GM19239 (cell line): ENCODE measurements around the gene MAGEC1.
"Not testable (repeated sequence)": the region's sequence is repeated elsewhere in the genome, so short reads cannot be mapped to it uniquely, and the experiment has no call there.

ENCODE experiments used
- DNase-seq: peaks from one replicate; pipeline ENCODE4 v3.0.0; 2011; ENCODE audit warnings: low spot score; ENCODE audit not compliant: insufficient read length
- FAIRE-seq: peaks from 2 replicates; lab custom pipeline; 2011; peaks lifted over from hg19 to GRCh38; lab: Jason Lieb, UNC

Gene MAGEC1, protein sequence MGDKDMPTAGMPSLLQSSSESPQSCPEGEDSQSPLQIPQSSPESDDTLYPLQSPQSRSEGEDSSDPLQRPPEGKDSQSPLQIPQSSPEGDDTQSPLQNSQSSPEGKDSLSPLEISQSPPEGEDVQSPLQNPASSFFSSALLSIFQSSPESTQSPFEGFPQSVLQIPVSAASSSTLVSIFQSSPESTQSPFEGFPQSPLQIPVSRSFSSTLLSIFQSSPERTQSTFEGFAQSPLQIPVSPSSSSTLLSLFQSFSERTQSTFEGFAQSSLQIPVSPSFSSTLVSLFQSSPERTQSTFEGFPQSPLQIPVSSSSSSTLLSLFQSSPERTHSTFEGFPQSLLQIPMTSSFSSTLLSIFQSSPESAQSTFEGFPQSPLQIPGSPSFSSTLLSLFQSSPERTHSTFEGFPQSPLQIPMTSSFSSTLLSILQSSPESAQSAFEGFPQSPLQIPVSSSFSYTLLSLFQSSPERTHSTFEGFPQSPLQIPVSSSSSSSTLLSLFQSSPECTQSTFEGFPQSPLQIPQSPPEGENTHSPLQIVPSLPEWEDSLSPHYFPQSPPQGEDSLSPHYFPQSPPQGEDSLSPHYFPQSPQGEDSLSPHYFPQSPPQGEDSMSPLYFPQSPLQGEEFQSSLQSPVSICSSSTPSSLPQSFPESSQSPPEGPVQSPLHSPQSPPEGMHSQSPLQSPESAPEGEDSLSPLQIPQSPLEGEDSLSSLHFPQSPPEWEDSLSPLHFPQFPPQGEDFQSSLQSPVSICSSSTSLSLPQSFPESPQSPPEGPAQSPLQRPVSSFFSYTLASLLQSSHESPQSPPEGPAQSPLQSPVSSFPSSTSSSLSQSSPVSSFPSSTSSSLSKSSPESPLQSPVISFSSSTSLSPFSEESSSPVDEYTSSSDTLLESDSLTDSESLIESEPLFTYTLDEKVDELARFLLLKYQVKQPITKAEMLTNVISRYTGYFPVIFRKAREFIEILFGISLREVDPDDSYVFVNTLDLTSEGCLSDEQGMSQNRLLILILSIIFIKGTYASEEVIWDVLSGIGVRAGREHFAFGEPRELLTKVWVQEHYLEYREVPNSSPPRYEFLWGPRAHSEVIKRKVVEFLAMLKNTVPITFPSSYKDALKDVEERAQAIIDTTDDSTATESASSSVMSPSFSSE

DNA sequence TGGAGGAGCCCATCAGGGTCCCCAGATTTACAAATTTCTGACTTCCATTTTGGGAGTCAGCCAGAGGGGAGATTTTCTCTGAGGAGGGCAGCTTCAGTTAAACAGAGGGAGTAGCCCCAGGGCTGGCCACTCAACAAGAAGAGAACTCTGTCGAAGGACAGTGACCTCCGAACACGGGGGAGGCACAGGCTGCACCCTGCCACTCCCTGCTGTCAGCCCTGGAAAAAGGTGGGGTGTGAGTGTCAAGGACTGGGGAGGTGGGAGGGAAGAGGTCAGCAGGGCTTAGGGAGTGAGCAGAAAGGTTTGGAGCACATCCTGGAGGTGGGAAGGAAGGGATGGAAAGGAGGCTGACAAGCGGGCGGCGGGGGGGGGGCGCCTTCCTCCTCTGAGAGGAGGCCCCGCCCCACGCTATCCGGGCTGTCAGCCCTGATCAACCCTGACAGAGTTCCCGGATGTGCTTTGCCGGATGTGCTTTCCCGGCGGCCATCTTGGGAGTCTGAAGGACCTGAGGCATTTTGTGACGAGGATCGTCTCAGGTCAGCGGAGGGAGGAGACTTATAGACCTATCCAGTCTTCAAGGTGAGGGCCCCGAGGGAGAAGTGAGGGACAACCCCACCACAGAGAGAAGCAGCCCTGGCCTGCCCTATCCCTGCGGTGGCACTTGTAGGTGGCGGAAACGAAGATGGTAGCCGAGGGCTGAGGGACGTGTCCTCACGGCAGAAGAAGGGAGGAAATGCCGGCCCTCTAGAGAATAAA lies at the start of gene MAGEC1:
Gene MAGEC1, plus strand, starts transcription at position 495 of the 756 bp plus-strand sequence. CDS start 1,179 bp downstream, outside the sequence.
- DNase-seq = no peak
- FAIRE-seq = no peak

DNA sequence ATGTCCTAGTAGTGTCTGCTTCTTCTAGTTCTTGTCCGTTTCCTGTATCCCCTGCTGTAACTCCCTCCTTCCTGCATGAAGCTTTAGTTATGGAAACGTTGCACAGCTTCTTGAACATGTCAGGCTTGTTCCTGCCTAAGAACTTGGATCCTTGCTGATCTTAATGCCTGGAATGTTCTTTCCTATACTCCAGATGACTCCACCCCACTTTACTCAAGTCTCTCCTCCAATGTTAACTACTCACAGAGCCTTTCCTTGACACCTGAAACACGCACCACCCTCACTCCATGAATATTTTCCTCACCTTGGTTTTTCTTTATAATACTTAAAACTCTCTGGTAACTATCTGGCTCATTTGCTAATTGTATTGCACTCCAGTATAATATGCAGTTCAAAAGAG lies 46.2 kb upstream of the MAGEC1 start:
- DNase-seq = no peak
- no peak for FAIRE-seq

GRCh38 chrX:141879616-141880015 lies 24.1 kb upstream of the MAGEC1 start:
- DNase-seq (no peak), FAIRE-seq (no peak)

DNA sequence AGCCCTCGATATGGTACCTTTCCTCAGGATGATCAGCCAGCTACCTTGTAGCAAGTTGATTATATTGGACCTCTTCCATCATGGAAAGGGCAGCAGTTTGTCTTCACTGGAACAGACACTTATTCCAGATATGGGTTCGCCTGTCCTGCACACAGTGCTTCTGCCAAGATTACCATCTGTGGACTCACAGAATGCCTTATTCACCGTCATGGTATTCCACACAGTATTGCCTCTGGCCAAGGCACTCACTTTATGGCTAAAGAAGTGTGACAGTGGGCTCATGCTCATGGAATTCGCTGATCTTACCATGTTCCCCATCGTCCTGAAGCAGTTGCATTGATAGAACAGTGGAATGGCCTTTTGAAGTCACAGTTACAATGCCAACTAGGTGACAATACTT lies 14.9 kb upstream of the MAGEC1 start:
- not testable (repeated sequence) for DNase-seq, FAIRE-seq

DNA sequence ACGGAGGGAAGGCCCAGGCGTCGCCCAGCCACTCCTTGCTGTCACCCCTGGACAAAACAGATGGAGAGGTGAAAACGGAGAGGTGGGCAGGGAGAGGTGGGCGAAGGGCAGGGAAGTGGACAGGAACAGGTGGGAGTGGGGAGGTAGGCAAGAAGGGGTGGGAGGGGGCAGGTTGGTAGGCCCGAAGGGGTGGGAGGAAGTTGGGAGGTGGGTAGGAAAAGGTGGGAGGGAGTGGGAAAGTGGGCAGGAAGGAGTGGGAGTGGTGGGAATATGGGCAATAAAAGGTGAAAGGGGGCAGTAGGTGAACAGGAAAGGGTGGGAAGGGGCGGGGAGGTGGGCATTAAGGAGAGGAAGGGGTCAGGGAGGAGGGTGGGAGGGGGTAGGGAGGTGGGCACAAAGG lies 9.0 kb upstream of the MAGEC1 start:
- FAIRE-seq = no peak
- no peak for DNase-seq

DNA sequence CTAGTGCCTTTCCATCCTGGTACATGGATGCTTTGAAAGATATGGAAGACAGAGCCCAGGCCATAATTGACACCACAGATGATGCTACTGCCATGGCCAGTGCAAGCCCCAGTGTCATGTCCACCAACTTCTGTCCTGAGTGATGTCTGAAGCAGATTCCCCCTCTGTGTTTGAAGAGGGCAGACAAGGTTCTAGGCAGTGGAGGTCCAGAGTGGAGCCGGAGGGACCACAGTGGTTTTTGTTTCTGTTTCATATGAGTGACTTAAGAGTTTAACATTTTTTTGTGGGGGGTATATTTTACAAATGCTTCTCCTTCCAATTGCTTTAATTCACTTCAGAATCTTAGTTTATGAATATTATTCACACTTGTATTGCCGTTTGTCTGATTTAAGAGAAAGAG lies 6.0 kb upstream of the MAGEC1 start:
- FAIRE-seq (no peak), DNase-seq (no peak)

- no peak for FAIRE-seq
- DNase-seq = no peak
These were observed 1.3 kb upstream of the MAGEC1 start for GRCh38 chrX:141902366-141902765.

- no peak for DNase-seq
- no peak for FAIRE-seq
These were observed 568 bp downstream of the MAGEC1 start for GRCh38 chrX:141904262-141904661.

- DNase-seq (no peak), FAIRE-seq (no peak)
These were observed 14.1 kb downstream of the MAGEC1 start for GRCh38 chrX:141917801-141918200.

GRCh38 chrX:141924293-141924692 lies 20.6 kb downstream of the MAGEC1 start:
- DNase-seq (no peak), FAIRE-seq (no peak)

GRCh38 chrX:141928432-141928831 lies 24.7 kb downstream of the MAGEC1 start:
- no peak for FAIRE-seq

GRCh38 chrX:141934059-141934641 lies 30.5 kb downstream of the MAGEC1 start:
- FAIRE-seq = no peak

More at GRCh38 chrX:141928432-141928831, 24.7 kb downstream of the MAGEC1 start:
- no peak for DNase-seq

GRCh38 chrX:141935645-141936044 lies 32.0 kb downstream of the MAGEC1 start:
- FAIRE-seq = no peak

More at GRCh38 chrX:141934059-141934641, 30.5 kb downstream of the MAGEC1 start:
- DNase-seq = no peak

DNA sequence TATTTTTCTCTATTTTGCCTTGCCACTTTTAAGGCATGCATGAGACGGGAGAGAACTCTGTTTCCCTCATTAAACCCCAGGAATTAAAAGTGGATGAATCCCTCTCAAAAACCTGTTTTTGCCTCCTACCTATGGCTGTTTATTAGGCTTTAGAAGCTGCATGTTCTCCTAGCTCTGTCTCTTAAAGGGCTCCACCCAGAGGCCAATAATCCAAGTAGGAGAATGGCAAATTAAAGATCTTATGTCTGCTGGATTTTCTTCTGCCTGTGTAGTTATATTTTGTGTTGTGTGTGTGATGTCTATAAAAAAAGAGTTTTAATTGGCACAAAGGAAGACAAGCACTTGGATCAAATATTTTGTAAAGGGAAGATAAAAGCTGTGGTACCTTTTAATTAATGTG lies 32.4 kb downstream of the MAGEC1 start:
- DNase-seq (no peak), FAIRE-seq (no peak)

More at GRCh38 chrX:141935645-141936044, 32.0 kb downstream of the MAGEC1 start:
- no peak for DNase-seq

DNA sequence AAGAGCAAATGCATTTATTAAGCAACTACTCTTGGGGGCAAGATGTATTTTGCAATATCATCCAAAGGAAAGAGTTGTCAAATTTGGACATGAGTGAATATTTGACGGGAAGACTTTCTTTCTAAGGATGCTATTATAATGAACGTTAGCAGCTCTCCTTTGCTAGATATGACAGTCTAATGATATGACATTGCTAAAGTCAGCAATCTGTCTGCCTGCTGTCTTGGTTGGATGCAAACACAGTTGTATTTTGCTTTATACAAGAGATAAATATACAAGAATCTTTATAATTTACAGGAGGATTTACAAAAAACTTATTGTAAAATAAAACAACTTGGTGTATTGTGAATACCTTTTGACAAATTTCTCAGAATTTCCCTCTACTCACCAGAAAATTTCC lies 37.5 kb downstream of the MAGEC1 start:
- FAIRE-seq (no peak), DNase-seq (no peak)

GRCh38 chrX:141945426-141945825 lies 41.7 kb downstream of the MAGEC1 start:
- no peak for FAIRE-seq
- no peak for DNase-seq

- FAIRE-seq (no peak), DNase-seq (no peak)
These were observed 43.7 kb downstream of the MAGEC1 start for GRCh38 chrX:141947350-141947749.

DNA sequence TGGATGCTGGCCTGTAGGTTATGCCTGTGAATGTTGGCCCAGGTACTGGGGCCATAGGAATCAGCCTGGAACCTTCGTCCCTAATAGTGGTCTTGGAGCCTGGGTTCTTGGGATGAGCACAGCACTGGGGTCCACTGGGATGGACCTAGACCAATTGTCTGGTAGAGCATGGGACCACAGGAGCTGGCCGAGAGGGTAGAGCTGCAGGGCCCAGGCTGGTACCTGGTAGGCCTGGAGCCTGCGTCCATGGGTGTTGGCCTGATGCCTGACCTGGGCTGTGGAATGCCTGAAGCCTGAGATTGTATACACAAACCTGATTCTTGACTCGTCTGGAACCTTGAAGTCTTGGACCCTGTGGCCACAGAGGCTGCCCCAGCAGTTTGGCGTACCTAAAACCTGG lies 48.9 kb downstream of the MAGEC1 start:
- FAIRE-seq = no peak
- DNase-seq = no peak

DNA sequence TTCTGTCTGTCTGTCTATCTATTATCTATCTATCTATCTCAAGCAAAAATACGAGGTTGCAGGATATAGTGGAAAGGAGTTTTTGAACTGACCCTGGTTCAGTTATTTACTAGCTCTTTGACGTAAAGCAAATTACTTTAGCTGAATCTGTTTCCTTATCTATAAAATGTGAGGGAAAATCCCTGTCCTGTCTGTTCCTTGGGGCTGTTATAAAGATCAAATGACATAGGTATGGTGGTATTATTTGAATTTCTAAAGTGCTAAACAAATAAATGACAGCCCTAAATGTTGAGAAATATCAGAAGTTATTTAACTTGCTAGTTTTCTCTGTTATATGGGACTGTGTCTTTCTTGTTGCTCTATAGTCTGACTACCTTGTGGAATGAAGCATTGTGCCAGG lies 55.0 kb downstream of the MAGEC1 start:
- FAIRE-seq (no peak), DNase-seq (no peak)
